Esophagus muscularis mucosa (tissue), 3 donors: Measurements from ENCODE around the gene SIM1.

Experiments used
- POLR2A ChIP-seq: fragments of 450-650 bp; IDR thresholded peaks from one replicate; pipeline ENCODE4 v1.6.1; 2017; ENCODE audit warnings: antibody characterized with exemption, moderate library complexity, mild to moderate bottlenecking, low read depth
- TF ChIP-seq, protein P1 (sequence below), 3 experiments: fragments of 200-600 bp in 2 of 3; fragments of 450-650 bp in 1 of 3; sonication (generic) in 2 of 3; IDR thresholded peaks; one replicate each; pipeline ENCODE4 v1.5.1; 2017 to 2019; ENCODE audit warnings: antibody characterized with exemption in 3 of 3, mild to moderate bottlenecking in 2 of 3, moderate library complexity in 1 of 3

DNA sequence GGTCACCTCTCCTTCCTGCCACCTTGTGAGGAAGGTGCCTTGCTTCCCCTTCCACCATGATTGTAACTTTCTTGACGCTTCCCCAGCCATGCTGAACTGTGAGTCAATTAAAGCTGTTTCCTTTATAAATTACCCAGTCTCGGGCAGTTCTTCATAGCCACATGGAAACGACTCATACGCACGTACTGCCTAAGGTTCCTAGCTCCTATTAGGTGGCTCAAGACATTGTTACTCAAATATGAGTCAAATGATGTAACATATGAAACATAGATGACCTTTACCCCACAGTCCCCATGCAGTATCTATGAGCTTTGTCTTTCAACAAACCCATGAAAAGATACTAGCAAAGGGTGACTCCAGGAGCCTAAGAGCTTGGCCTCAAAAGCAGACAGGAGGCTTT is 98.3 kb downstream of the SIM1 start:
- TF ChIP-seq, protein P1, sequence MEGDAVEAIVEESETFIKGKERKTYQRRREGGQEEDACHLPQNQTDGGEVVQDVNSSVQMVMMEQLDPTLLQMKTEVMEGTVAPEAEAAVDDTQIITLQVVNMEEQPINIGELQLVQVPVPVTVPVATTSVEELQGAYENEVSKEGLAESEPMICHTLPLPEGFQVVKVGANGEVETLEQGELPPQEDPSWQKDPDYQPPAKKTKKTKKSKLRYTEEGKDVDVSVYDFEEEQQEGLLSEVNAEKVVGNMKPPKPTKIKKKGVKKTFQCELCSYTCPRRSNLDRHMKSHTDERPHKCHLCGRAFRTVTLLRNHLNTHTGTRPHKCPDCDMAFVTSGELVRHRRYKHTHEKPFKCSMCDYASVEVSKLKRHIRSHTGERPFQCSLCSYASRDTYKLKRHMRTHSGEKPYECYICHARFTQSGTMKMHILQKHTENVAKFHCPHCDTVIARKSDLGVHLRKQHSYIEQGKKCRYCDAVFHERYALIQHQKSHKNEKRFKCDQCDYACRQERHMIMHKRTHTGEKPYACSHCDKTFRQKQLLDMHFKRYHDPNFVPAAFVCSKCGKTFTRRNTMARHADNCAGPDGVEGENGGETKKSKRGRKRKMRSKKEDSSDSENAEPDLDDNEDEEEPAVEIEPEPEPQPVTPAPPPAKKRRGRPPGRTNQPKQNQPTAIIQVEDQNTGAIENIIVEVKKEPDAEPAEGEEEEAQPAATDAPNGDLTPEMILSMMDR (IDR thresholded peaks at IDR 0.05): no peak
- no peak for TF ChIP-seq POLR2A
